HG03439 (cell line): ENCODE results near the gene SF3A2.

Source experiments
- ATAC-seq: cut with Tn5 transposase; IDR thresholded peaks from one replicate; pipeline ENCODE4 v1.9.1; 2021; ENCODE audit warnings: mild to moderate bottlenecking, moderate library complexity; ENCODE audit not compliant: unreplicated experiment

Gene SF3A2

DNA sequence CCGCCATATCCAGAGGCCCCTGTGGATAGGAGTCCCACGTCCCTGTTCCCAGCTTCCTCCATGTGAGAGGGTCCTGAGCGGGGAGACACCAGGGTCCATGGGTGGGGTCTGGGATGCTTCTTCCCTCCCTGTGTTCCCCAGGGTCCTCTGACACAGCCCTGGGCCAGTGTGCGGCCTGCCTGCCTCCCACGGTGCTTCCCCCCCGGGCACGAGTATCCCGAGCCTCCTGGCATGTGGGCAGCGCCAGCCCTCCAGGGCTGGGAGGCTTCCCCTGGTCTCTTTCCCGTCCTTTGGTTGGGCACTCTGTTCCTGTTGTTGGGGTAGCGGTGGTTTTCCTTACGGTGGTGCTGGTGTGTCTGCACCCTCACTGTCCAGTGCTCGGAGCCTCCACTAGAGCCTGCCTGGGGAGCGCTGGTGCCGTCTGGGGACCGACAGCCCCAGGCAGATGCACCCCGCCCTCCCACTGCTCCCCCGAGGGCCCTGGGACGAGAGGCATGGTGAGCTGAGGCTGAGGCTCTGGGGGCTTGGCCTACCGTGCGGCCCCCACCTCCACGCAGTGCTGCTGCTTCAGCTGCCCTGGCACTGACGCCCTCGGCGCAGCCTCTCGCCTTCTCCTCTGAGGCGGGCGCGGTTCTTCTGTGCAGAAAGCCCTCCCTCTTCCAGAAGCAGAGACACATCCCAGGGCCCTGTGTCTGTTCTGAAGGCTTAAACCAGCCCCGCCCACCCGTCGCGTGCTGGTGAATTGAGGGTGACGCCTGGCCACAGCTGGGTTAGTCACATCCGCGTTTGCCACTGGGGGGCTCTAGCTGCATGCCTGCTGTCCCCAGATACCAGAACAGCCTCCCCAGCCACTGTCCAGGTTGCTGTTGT, 28.4 kb upstream of the SF3A2 start:
- no peak for ATAC-seq

GRCh38 chr19:2208975-2209374, 27.6 kb upstream of the SF3A2 start:
- no peak for ATAC-seq

GRCh38 chr19:2209408-2209807, 27.2 kb upstream of the SF3A2 start:
- no peak for ATAC-seq

- ATAC-seq = no peak
These were observed 26.4 kb upstream of the SF3A2 start for GRCh38 chr19:2210206-2210605.

GRCh38 chr19:2210987-2211740, 25.5 kb upstream of the SF3A2 start:
- ATAC-seq = no peak

GRCh38 chr19:2212861-2213711, 23.5 kb upstream of the SF3A2 start:
- ATAC-seq = no peak

GRCh38 chr19:2213799-2214198, 22.8 kb upstream of the SF3A2 start:
- ATAC-seq = no peak

GRCh38 chr19:2214251-2214650, 22.4 kb upstream of the SF3A2 start:
- ATAC-seq = no peak

DNA sequence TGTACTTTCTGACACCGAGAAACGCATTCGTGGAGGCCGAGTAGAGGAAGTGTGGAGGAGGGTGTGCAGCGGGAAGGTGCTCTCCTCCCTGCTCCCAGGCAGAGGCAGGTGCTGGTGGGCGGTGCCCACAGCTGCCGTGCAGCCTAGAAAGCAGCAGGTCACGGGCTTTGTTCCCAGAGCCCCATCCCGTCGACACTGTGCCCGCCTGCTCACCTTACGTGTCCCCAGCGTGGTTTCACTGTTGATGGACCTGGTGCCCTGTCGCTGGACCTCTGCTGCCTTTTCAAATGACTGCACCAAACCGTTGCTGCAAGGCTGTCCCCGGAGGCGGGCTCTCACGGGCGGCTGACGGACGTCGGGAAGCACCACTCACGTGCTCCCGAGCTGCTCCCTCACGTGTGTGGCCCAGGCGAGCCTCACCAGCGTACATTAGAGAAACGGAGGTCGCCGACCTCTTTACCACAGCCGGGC, 21.3 kb upstream of the SF3A2 start:
- ATAC-seq = no peak

- no peak for ATAC-seq
These were observed 20.0 kb upstream of the SF3A2 start for GRCh38 chr19:2216361-2217225.

DNA sequence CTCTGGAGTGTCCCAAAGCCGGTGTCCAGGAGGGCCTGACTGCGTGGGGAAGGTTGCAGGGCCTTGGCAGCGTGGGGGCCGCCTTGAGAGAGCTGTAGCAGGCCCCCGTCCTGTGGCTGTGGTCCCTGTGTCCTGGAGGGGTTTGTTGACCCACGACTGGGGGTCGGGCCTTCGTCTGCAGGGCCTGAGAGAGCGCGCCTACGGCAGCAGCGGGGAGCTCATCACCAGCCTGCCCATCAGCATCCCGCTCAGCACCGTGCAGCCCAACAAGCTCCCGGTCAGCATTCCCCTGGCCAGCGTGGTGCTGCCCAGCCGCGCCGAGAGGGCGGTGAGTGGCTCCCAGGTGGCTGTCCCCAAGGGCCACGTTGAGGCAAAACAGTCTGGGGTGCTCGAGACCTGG, 19.0 kb upstream of the SF3A2 start:
- no peak for ATAC-seq

DNA sequence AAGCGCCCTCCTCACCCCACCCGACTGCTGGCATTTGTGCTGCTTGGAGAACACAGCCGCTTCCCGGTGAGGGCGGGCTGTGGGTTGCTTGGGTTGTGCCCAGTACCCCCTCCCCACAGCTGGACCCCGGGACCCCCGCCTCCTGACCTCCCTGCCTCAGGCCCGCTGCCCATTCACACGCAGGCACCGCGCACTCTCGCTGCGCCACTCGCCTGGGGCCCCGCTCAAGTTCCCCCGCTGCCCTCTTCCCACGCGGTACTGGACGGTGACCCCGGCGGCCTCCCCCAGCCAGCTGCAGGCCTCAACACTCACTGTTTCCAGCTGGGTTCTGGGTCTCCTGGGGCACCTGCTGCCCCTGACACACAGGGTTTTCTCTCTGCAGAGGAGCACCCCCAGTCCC, 16.9 kb upstream of the SF3A2 start:
- ATAC-seq = no peak

DNA sequence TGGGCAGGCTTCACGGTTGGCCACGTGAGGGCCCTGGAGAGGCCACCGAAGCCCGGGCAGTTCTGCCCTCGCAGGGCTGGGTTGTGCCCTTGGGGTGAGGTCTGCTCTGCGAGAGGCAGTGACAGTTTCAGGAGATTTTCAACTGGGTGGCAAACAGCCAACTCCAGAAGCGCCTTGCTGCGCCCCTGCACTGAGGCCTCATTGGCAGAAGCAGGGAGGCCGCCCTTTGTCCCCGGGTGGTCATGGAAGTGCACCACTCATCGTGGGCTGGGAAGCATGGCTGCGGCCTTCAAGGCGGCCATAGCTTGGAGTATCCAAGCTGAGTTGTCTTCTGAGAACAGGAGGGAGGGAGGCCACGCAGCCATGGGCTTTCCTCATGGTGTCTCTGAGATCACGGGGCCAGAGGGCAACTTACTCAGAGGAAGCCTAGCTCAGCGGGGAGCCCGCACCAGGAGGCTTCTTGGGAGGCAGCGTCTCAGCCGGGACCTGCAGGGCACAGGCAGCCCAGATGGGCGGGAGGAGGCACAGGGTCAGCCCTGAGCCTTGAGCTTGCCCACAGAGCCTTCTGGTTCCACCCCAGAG, 15.3 kb upstream of the SF3A2 start:
- no peak for ATAC-seq

GRCh38 chr19:2221918-2222317, 14.7 kb upstream of the SF3A2 start:
- ATAC-seq = no peak

DNA sequence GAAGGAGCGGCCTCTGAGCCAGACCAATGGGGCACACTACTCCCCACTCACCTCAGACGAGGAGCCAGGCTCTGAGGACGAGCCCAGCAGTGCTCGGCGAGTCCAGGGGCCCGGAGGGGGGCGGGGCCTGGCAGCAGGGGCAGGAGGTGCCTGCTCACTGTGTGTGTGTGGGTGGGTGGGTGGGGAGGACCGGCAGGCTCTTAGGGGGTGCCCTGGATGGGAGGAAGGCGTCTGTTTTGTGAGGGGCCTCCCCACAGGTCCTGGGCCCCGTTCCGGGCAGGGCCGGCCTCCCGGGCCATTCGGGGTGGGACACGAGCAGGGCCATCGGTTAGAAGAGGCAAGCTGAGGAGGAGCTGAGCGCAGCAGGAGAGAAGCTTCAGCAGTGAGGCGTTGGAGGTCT, 13.2 kb upstream of the SF3A2 start:
- no peak for ATAC-seq

GRCh38 chr19:2223959-2224358, 12.7 kb upstream of the SF3A2 start:
- no peak for ATAC-seq

DNA sequence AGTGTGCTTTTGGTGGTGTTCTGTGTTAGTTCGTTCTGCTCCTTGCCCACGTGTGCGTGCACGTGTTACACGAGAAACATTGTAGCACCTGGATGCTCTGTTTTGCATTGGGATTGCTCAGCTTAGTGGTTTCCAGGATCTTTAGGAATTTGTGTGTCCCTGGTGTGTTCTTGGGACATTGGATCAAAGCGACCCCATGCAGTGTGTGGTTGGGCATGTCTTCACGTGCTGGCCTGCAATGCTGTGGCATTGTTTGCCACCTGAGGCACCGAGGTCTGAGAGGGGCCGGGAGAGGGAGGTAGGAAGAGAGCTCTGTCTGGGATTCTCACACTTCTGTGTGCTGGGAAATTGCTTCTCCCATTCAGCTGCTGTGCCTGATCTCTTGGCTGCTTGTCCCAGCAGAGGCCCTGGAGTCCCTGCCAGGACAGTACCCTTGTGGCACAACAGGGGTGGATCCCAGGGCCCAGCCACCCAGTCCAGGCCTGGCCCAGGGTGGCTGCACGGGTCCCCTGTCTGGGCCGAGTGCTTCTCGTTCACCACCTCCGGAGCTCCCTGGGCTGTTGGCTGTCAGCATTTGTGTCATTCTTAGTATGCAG, 11.8 kb upstream of the SF3A2 start:
- ATAC-seq = no peak

DNA sequence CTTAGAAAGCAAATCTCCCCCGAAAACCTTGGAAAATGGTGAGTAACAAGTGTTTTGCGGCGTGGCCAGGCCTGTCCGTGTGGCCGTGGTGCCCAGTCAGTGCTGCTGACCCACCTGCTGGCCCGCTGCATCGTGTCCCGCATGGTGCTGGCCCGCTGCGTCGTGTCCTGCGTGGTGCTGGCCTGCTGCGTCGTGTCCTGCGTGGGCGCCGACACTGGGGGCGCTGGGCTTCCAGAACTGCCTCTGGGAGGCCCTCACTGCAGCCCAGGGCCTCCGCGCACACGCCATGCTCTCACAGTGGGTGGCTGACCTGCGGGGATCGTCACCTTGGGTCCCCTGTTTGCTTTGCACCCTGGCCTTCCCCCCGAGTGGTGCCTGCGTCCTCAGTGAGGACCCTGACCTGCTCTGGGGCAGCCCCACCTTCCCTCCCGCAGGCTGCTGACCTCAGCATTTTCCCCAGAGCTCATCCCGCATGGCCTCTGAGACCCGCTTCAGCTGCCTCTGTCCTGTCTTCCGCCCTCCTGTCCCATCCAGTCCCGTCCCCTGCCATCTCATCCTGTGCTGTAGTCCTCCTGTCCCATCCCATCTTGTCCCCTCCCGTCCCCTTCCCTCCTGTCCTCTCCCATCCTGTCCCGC, 11.1 kb upstream of the SF3A2 start:
- no peak for ATAC-seq
